Endothelial cell of umbilical vein (primary cell): ENCODE measurements around the gene SPATA7. TPM values are rescaled to one million over a fixed set of nuclear protein-coding genes. Genes with fewer than 3 reads are reported as not detected.

ENCODE experiments used
- BruUV-seq: library from RNA; stranded (reverse); fragments of 400-500 nt; replicated peaks from 2 replicates; lab custom pipeline; 2021; lab: Mats Ljungman, UMichigan
- CTCF ChIA-PET: fragments of 300-600, 350-600 bp; sonication (Branson Sonifier 250); formaldehyde crosslinking; loops from one replicate; lab custom pipeline; 2021; ENCODE audit warnings: antibody characterized with exemption, inconsistent platforms; lab: Charles Lee
- POLR2A ChIA-PET: fragments of 300-600, 350-600 bp; sonication (Branson Sonifier 250); formaldehyde crosslinking; loops from one replicate; lab custom pipeline; 2021; ENCODE audit warnings: antibody characterized with exemption, inconsistent platforms; lab: Charles Lee
- DNase-seq: peaks from one replicate; pipeline ENCODE4 v3.0.0-alpha.2; 2011; ENCODE audit warnings: low read depth, low spot score
- FAIRE-seq: peaks from 2 replicates; lab custom pipeline; 2011; peaks lifted over from hg19 to GRCh38; lab: Jason Lieb, UNC
- H2AFZ ChIP-seq: 2 replicates; pipeline ENCODE4 v1.6.0; 2012; ENCODE audit warnings: low read depth, low read length, control low read depth, inconsistent platforms
- H3K27ac ChIP-seq: 2 replicates; pipeline ENCODE4 v1.5.1; 2011; ENCODE audit warnings: low read depth, mild to moderate bottlenecking, control low read depth, low read length, moderate library complexity; ENCODE audit not compliant: insufficient read depth
- H3K27me3 ChIP-seq, 2 experiments: 2 replicates each; pipeline versions ENCODE4 v1.6.0 to v1.6.1; 2011; ENCODE audit warnings: low read length in 2 of 2, mixed read lengths in 1 of 2; ENCODE audit not compliant: control insufficient read depth in 2 of 2, insufficient read depth in 2 of 2
- H3K36me3 ChIP-seq, 2 experiments: 2 replicates in 1 of 2; 3 replicates in 1 of 2; pipeline ENCODE4 v1.5.1; 2011; ENCODE audit warnings: low read length in 2 of 2, mild to moderate bottlenecking in 1 of 2, moderate library complexity in 1 of 2; ENCODE audit not compliant: control insufficient read depth in 2 of 2, insufficient read depth in 2 of 2; ENCODE audit errors: extremely low read depth in 1 of 2
- H3K4me1 ChIP-seq: 3 replicates; pipeline ENCODE4 v1.5.1; 2011; ENCODE audit warnings: mild to moderate bottlenecking, low read length; ENCODE audit not compliant: control insufficient read depth, insufficient read depth; ENCODE audit errors: extremely low read depth
- H3K4me2 ChIP-seq: 2 replicates; pipeline ENCODE4 v1.6.1; 2011; ENCODE audit warnings: low read length, control low read depth, mixed read lengths; ENCODE audit not compliant: insufficient read depth
- H3K4me3 ChIP-seq, 3 experiments: fragments of 200-600 bp in 1 of 3; sonication (generic), shearing (Covaris generic) in 1 of 3; replicated peaks in 1 of 3; 2 replicates each; pipeline ENCODE4 v1.5.1; 2011 to 2016; ENCODE audit warnings: control low read depth in 3 of 3, low read length in 3 of 3, mild to moderate bottlenecking in 2 of 3, inconsistent platforms in 1 of 3, low read depth in 1 of 3, moderate library complexity in 1 of 3; ENCODE audit not compliant: insufficient read depth in 1 of 3
- H3K79me2 ChIP-seq: 2 replicates; pipeline ENCODE4 v1.6.0; 2012; ENCODE audit warnings: low read length, inconsistent platforms; ENCODE audit not compliant: control insufficient read depth, insufficient read depth
- H3K9ac ChIP-seq: replicated peaks from 2 replicates; pipeline ENCODE3; 2011; ENCODE audit warnings: low read length, control low read depth; ENCODE audit not compliant: insufficient read depth; ENCODE audit errors: extremely low read depth
- H3K9me1 ChIP-seq: replicated peaks from 3 replicates; pipeline ENCODE4 v1.6.0; 2011; ENCODE audit warnings: mild to moderate bottlenecking, low read length; ENCODE audit not compliant: control insufficient read depth, insufficient read depth; ENCODE audit errors: extremely low read depth
- H3K9me3 ChIP-seq: replicated peaks from 2 replicates; pipeline ENCODE4 v1.5.1; 2012; ENCODE audit warnings: low read length, inconsistent platforms; ENCODE audit not compliant: control insufficient read depth, insufficient read depth
- H4K20me1 ChIP-seq: replicated peaks from 2 replicates; pipeline ENCODE3; 2011; ENCODE audit warnings: mild to moderate bottlenecking, low read length; ENCODE audit not compliant: control insufficient read depth, insufficient read depth; ENCODE audit errors: extremely low read depth
- EZH2 ChIP-seq: IDR thresholded peaks from 2 replicates; pipeline ENCODE4 v1.6.1; 2012; ENCODE audit warnings: borderline replicate concordance, low read depth, mild to moderate bottlenecking, moderate library complexity, low read length, inconsistent platforms; ENCODE audit not compliant: severe bottlenecking
- FOS ChIP-seq: IDR thresholded peaks from 2 replicates; pipeline ENCODE4 v1.6.1; 2011; ENCODE audit warnings: mild to moderate bottlenecking, low read length, moderate library complexity, borderline replicate concordance; ENCODE audit not compliant: insufficient read depth
- GATA2 ChIP-seq: IDR thresholded peaks from 2 replicates; pipeline ENCODE4 v1.7.0; 2011; ENCODE audit warnings: low read depth, mild to moderate bottlenecking, moderate library complexity, mixed read lengths, low read length; ENCODE audit not compliant: insufficient read length, insufficient read depth
- JUN ChIP-seq: IDR thresholded peaks from 2 replicates; pipeline ENCODE4 v1.6.1; 2011; ENCODE audit warnings: borderline replicate concordance, low read depth; ENCODE audit not compliant: insufficient read length, insufficient read depth
- MYC ChIP-seq: IDR thresholded peaks from one replicate; pipeline ENCODE4 v1.6.1; 2011; ENCODE audit warnings: mild to moderate bottlenecking, low read depth, low read length
- POLR2A ChIP-seq: IDR thresholded peaks from 2 replicates; pipeline ENCODE4 v1.6.1; 2012; ENCODE audit warnings: low read depth, mild to moderate bottlenecking, control low read depth, low read length
- POLR2AphosphoS5 ChIP-seq: IDR thresholded peaks from 2 replicates; pipeline ENCODE4 v1.6.1; 2012; ENCODE audit warnings: low read depth, mild to moderate bottlenecking, control low read depth, low read length, moderate library complexity; ENCODE audit not compliant: insufficient read depth
- dilution Hi-C: fragments of 300-500 bp; cut with MboI; formaldehyde crosslinking; loops from one replicate; pipeline ENCODE4 v1.15.0; 2019; ENCODE audit warnings: low sequenced_read_pairs; ENCODE audit not compliant: extremely low pct_ligation_motif_present
- intact Hi-C: fragments of 100-400 bp; cut with micrococcal nuclease; formaldehyde crosslinking; loops from one replicate; pipeline ENCODE4 v1.10.0; 2022
- polyA plus RNA-seq, 4 experiments: library from polyadenylated mRNA; depleted of rRNA in 3 of 4; stranded (reverse) in 3 of 4; unstranded in 1 of 4; fragments of >200 nt; gene quantifications; 2 replicates each; pipeline versions ENCODE4 v1.2.1 to v1.2.3, GENCODE V29; 2011 to 2012; ENCODE audit warnings: missing spikeins in 1 of 4
- total RNA-seq: library from RNA; stranded (reverse); gene quantifications from 2 replicates; pipeline ENCODE4 v1.2.3, GENCODE V29; 2021
- TF ChIP-seq, protein P1 (sequence below): IDR thresholded peaks from 2 replicates; pipeline ENCODE4 v1.6.1; 2011; ENCODE audit not compliant: insufficient read depth, insufficient read length
- TF ChIP-seq, protein P2 (sequence below), 2 donors: IDR thresholded peaks; 1 replicate in 1 of 2; 2 replicates in 1 of 2; pipeline ENCODE4 v1.5.1; 2011; ENCODE audit warnings: low read length in 2 of 2, mild to moderate bottlenecking in 2 of 2, moderate library complexity in 2 of 2, control low read depth in 1 of 2, inconsistent platforms in 1 of 2, low read depth in 1 of 2; ENCODE audit not compliant: insufficient read depth in 1 of 2; ENCODE audit errors: extremely low read depth in 1 of 2

SPATA7 gene
- total and polyA plus RNA-seq, 2 donors (not counting 3 experiments of a cell fraction or from before 2014, with no cell fraction given), result 4.0 to 9.7 TPM

GRCh38 chr14:88348546-88348945 is 36.9 kb upstream of the SPATA7 start:
- no peaks in the 10 kb centered on the region for H3K36me3 ChIP-seq
- FAIRE-seq, result no peak
- H3K4me1 ChIP-seq, result no peaks in the 10 kb centered on the region
- H3K4me3 ChIP-seq, result no peak overlapping the region
- TF ChIP-seq JUN (no peak), GATA2 (no peak), FOS (no peak), EZH2 (no peak), POLR2AphosphoS5 (no peak), POLR2A (no peak), MYC (no peak)
- TF ChIP-seq, protein P1, sequence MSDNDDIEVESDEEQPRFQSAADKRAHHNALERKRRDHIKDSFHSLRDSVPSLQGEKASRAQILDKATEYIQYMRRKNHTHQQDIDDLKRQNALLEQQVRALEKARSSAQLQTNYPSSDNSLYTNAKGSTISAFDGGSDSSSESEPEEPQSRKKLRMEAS, result no peak
- TF ChIP-seq, protein P2, sequence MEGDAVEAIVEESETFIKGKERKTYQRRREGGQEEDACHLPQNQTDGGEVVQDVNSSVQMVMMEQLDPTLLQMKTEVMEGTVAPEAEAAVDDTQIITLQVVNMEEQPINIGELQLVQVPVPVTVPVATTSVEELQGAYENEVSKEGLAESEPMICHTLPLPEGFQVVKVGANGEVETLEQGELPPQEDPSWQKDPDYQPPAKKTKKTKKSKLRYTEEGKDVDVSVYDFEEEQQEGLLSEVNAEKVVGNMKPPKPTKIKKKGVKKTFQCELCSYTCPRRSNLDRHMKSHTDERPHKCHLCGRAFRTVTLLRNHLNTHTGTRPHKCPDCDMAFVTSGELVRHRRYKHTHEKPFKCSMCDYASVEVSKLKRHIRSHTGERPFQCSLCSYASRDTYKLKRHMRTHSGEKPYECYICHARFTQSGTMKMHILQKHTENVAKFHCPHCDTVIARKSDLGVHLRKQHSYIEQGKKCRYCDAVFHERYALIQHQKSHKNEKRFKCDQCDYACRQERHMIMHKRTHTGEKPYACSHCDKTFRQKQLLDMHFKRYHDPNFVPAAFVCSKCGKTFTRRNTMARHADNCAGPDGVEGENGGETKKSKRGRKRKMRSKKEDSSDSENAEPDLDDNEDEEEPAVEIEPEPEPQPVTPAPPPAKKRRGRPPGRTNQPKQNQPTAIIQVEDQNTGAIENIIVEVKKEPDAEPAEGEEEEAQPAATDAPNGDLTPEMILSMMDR (IDR thresholded peaks at IDR 0.05; ENCODE audit: extremely low read depth in 1 of 2, insufficient read depth in 1 of 2, low read depth in 1 of 2, low read length in 2 of 2), result no peak
- H3K4me2 ChIP-seq, result no peak overlapping the region
- intact Hi-C loops (no loop called here), dilution Hi-C loops (no loop called here)
- no peak for DNase-seq
- no peak overlapping the region for H2AFZ ChIP-seq
- H3K9me3 ChIP-seq, result no peaks in the 10 kb centered on the region
- CTCF ChIA-PET, result interaction anchor here (1.0 kb wide), 1 partner anchor 13 kb away, joined by 5 read pairs; no protein-coding TSS in a partner anchor
- H3K79me2 ChIP-seq, result no peaks in the 10 kb centered on the region
- no peaks in the 10 kb centered on the region for H4K20me1 ChIP-seq
- no peak overlapping the region for H3K27ac ChIP-seq
- H3K9me1 ChIP-seq, result no peaks in the 10 kb centered on the region
- POLR2A ChIA-PET, result no interaction called here
- no peak overlapping the region for H3K9ac ChIP-seq
- H3K27me3 ChIP-seq, result no peaks in the 10 kb centered on the region
- BruUV-seq, result no TSS peak
